ENCODE measurements around the gene ZNF653. TPM values are rescaled to one million over a fixed set of nuclear protein-coding genes. Genes with fewer than 3 reads are reported as not detected.

The ZNF653 gene
- total and polyA plus RNA-seq, 11 donors: 2.4 to 8.9 (median 3.9) TPM

GRCh38 chr19:11453468-11454341, 51.9 kb downstream of the ZNF653 start:
- ATAC-seq (no peak), DNase-seq (no peak)
- Histone ChIP-seq H3K36me3 (peaks cover 0 to 24% (median 18%) of the 10 kb centered on the region in 9 donors), H3K9me3 (no peaks in the 10 kb centered on the region), H3K4me3 (no peak overlapping the region), H3K27me3 (peaks cover 0 to 12% (median 0%) of the 10 kb centered on the region in 9 donors), H3K27ac (no peak overlapping the region), H3K4me1 (peaks cover 0 to 7% (median 0%) of the 10 kb centered on the region in 12 donors)
- intact Hi-C loops (cut with DNase I): no loop called here
- TF ChIP-seq POLR2A (IDR thresholded peaks at IDR 0.05) (no peak), CTCF (IDR thresholded peaks at IDR 0.05) (peak in 4 of 12 donors; percentile 9 to 23 (median 12))
- WGBS, 4 donors: 57 to 62% (median 60%) methylated on average over 26 to 27 of the region's 27 CpGs

DNA sequence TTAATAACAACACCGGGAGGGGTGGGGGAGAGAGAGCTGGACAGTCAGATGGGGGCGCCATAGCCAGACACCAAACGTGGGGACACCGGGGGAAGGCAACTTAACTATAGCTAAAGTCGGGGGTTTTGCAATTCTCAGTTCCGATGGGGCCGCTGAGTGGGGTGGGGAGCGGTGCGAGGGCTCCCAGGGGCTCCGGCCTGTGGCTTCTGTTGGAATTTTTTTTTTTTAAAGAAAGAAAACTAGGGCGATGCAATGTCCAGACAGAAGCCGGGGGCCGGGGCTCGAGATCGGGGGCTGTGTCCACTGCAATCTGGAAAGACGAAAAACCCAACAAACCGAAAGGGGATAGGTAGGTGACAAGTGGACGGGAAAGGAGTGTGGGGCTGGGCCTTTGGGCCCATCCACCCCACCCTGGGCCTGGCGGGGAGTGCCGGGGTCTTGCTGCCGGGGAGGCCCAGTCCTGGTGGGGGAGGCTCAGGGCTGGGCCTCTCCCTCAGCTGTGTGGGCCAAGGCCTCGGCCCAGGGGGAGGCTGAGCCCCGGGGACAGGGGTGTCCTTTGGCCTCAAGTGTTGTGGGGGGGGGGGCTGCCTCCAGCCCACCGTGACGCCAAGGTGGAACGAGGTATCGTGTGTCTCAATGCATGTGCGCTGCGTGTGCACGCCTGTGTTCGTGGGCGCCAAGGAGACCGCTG, 52.9 kb downstream of the ZNF653 start:
- ATAC-seq (peak in 1 of 4 donors; percentile 21), DNase-seq (no peak)
- Histone ChIP-seq H3K27me3 (peaks cover 0 to 9% (median 0%) of the 10 kb centered on the region in 9 donors), H3K9me3 (no peaks in the 10 kb centered on the region), H3K27ac (no peak overlapping the region), H3K36me3 (peaks cover 0 to 34% (median 27%) of the 10 kb centered on the region in 9 donors), H3K4me3 (no peak overlapping the region), H3K4me1 (peaks cover 0 to 7% (median 0%) of the 10 kb centered on the region in 12 donors)
- intact Hi-C loops (cut with DNase I): no loop called here
- 76 to 81% (median 77%) methylated on average over 27 to 33 of the region's 33 CpGs for WGBS, 4 donors
- no peak for TF ChIP-seq POLR2A (IDR thresholded peaks at IDR 0.05)
- peak in 1 of 12 donors; percentile 3 for TF ChIP-seq CTCF (IDR thresholded peaks at IDR 0.05)

DNA sequence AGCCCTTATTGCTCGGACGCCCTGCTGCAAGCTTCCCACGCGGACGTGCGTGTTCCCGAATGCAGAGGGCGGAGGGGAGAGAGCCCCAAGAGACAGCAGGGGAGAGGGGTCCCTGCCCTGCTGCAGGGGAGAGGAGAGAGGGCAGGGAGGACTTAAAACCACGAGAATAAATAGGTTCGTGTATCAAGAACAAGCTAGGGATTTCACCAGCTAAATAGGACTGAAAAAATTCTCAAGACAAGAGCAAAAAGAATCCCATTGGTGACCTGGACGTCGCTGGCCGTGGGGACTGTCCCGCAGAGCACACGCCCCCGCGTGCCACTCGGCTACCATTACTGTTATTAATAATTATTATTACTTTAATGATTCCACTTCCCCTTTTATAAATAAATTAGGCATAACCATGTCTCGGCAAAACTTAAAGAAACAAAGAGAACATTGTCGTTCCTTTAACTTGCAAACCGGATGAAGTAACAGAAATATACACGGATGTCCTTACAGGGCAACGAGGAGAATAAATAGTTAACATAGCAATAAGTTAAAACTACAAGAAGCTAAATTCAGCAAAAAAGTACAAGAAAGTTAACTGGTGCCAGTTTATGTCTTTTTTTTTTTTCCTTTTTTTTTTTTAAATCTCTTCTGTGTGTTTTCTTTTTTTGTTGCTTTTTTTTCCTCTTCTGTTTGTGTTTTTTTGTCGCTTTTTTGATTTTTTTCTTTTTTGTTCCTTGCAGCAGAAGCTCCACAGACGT, 53.6 kb downstream of the ZNF653 start:
- peaks cover 0 to 7% (median 0%) of the 10 kb centered on the region in 12 donors for H3K4me1 ChIP-seq
- intact Hi-C loops (cut with DNase I): no loop called here
- ATAC-seq: no peak
- no peaks in the 10 kb centered on the region for H3K9me3 ChIP-seq
- H3K36me3 ChIP-seq: peaks cover 0 to 41% (median 32%) of the 10 kb centered on the region in 9 donors
- peak overlapping the region in 5 of 12 donors; percentile 5 to 50 (median 21) for H3K27ac ChIP-seq
- no peak for TF ChIP-seq POLR2A (IDR thresholded peaks at IDR 0.05)
- peak in 1 of 5 donors; percentile 44 for DNase-seq
- H3K4me3 ChIP-seq: peak overlapping the region in 4 of 12 donors; percentile 10 to 28 (median 18)
- peaks cover 0 to 9% (median 0%) of the 10 kb centered on the region in 9 donors for H3K27me3 ChIP-seq
- WGBS, 4 donors: 30 to 44% (median 42%) methylated on average over 25 of the region's 25 CpGs

- H3K27me3 ChIP-seq: peaks cover 0 to 9% (median 0%) of the 10 kb centered on the region in 9 donors
- intact Hi-C loops (cut with DNase I): no loop called here
- H3K4me3 ChIP-seq: peak overlapping the region in 4 of 12 donors; percentile 10 to 28 (median 18)
- H3K9me3 ChIP-seq: no peaks in the 10 kb centered on the region
- TF ChIP-seq CTCF (IDR thresholded peaks at IDR 0.05) (no peak), POLR2A (IDR thresholded peaks at IDR 0.05) (no peak)
- DNase-seq (no peak), ATAC-seq (no peak)
- 30 to 40% (median 39%) methylated on average over 13 of the region's 13 CpGs for WGBS, 4 donors
- H3K27ac ChIP-seq: peak overlapping the region in 5 of 12 donors; percentile 5 to 50 (median 21)
- peaks cover 0 to 46% (median 36%) of the 10 kb centered on the region in 9 donors for H3K36me3 ChIP-seq
- peaks cover 0 to 7% (median 0%) of the 10 kb centered on the region in 12 donors for H3K4me1 ChIP-seq
Measured at GRCh38 chr19:11451327-11451870, 54.2 kb downstream of the ZNF653 start.

Measured in heart left ventricle (tissue), 16 donors.